ENCODE results near the gene AGGF1. TPM values are rescaled to one million over a fixed set of nuclear protein-coding genes. Genes with fewer than 3 reads are reported as not detected.
"Not testable (repeated sequence)": the region's sequence is repeated elsewhere in the genome, so short reads cannot be mapped to it uniquely, and the experiment has no call there.

The AGGF1 gene
- total RNA-seq, 1 donor from 2014 or later = 18.1 TPM

DNA sequence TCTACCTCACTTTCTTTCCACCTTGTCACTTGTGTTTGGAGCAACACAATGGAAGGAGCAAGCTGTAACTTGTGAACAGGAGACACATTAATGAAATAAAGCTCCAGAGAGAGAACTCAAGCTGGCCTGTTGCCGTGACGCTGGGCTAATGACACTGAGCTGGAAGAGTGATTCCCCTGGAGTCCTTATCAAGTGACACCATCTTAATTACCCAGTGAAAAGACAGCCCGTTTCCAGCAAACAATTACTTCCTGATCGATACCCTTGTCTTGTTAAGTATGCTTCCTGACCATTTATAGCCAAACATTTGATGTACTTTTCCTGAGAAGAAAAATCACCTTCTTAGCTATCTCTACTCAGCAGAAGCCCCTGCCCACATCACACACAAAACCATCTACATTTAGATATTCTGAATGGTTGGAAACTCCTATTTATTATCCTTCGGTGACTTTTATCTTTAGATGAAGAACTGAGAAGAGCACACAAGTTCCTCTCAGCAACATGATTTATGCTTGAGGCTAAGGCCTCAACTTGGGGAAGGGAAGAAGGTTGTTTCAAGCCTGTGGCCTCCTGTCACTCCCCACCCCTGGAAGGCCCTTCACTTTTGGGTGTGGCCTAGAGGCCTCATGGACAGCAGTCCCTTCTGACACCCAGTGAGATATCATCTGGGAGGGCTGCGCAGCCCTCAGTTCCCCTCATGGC is 43.2 kb upstream of the AGGF1 start:
- Mint-ChIP-seq H3K36me3 (ENCODE audit: low read depth, unreplicated experiment) (no peaks in the 10 kb centered on the region), H3K27ac (ENCODE audit: unreplicated experiment) (no peak overlapping the region), H3K4me3 (ENCODE audit: unreplicated experiment) (no peak overlapping the region), H3K9me3 (ENCODE audit: unreplicated experiment) (no peaks in the 10 kb centered on the region), H3K4me1 (ENCODE audit: unreplicated experiment) (peaks cover 7% of the 10 kb centered on the region), H3K27me3 (ENCODE audit: unreplicated experiment) (no peaks in the 10 kb centered on the region)
- TF ChIP-seq, protein P1, sequence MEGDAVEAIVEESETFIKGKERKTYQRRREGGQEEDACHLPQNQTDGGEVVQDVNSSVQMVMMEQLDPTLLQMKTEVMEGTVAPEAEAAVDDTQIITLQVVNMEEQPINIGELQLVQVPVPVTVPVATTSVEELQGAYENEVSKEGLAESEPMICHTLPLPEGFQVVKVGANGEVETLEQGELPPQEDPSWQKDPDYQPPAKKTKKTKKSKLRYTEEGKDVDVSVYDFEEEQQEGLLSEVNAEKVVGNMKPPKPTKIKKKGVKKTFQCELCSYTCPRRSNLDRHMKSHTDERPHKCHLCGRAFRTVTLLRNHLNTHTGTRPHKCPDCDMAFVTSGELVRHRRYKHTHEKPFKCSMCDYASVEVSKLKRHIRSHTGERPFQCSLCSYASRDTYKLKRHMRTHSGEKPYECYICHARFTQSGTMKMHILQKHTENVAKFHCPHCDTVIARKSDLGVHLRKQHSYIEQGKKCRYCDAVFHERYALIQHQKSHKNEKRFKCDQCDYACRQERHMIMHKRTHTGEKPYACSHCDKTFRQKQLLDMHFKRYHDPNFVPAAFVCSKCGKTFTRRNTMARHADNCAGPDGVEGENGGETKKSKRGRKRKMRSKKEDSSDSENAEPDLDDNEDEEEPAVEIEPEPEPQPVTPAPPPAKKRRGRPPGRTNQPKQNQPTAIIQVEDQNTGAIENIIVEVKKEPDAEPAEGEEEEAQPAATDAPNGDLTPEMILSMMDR (IDR thresholded peaks at IDR 0.05; ENCODE audit: unreplicated experiment) = no peak
- no peak for DNase-seq (ENCODE audit: low spot score)

DNA sequence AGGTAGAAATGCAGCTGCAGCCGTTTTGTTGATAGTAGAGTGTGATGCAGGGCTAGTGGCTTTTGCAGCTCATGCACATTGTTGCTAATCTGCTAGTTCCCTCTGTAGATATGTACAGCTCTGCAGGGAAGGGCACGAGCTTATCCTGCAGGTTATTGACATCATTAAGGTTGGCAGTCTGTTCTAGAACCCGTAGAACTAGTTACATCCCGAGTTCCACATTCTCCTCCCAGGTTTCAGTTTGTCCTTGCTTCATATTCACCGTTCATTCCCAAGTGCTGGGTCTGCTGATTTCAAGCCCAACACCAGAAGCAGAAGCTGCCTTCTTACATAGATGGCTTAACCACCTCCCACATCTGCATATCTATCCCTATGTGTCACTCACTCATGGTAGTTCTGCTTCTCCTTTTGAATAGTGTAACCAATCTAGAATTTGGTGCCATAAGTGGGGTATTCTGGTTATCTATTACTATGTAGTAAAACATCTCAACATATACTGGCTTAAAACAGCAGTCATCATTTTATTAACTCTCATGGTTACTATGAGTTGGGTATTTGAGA is 39.2 kb upstream of the AGGF1 start:
- TF ChIP-seq, protein P1 (IDR thresholded peaks at IDR 0.05; ENCODE audit: unreplicated experiment) = no peak
- no peak overlapping the region for H3K4me3 Mint-ChIP-seq (ENCODE audit: unreplicated experiment)
- H3K9me3 Mint-ChIP-seq (ENCODE audit: unreplicated experiment) = no peaks in the 10 kb centered on the region
- H3K27me3 Mint-ChIP-seq (ENCODE audit: unreplicated experiment) = no peaks in the 10 kb centered on the region
- H3K4me1 Mint-ChIP-seq (ENCODE audit: unreplicated experiment) = peaks cover 7% of the 10 kb centered on the region
- DNase-seq (ENCODE audit: low spot score) = no peak
- H3K27ac Mint-ChIP-seq (ENCODE audit: unreplicated experiment) = no peak overlapping the region
- no peaks in the 10 kb centered on the region for H3K36me3 Mint-ChIP-seq (ENCODE audit: low read depth, unreplicated experiment)

DNA sequence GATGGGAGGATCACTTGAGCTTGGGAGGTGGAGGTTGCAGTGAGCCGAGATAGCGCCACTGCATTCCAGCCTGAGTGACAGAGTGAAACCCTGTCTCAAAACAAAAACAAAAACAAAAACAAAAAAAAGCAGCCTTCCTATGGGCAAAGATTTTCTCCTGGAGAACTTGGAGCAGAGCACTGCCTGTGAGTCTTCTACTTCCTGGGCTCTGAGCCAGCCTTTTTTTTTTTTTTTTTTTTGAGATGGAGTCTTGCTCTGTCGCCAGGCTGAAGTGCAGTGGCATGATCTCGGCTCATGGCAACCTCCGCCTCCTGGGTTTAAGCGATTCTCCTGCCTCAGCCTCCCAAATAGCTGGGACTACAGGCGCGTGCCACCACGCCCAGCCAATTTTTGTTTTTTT is 36.8 kb upstream of the AGGF1 start:
- not testable (repeated sequence) for H3K4me3 Mint-ChIP-seq (ENCODE audit: unreplicated experiment); H3K9me3 Mint-ChIP-seq (ENCODE audit: unreplicated experiment); DNase-seq (ENCODE audit: low spot score); H3K4me1 Mint-ChIP-seq (ENCODE audit: unreplicated experiment); H3K36me3 Mint-ChIP-seq (ENCODE audit: low read depth, unreplicated experiment); H3K27me3 Mint-ChIP-seq (ENCODE audit: unreplicated experiment); H3K27ac Mint-ChIP-seq (ENCODE audit: unreplicated experiment)

DNA sequence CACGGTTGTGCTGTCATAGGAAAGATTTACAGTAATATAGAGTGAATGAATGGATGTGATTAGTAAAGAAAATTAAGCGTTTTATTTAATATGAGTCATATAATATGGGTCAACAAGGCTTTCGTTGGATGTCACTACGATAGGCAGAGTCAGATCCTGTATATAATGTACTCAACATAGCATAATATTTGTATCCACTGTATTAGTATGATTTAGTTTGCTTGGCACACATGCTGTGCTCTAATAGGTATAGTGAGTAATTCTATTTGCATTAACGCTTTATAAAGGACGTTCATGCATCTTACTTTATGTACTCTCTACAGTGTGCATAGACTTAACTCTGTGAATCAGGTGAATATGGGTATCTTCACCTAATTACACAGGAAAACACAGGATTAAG is 35.9 kb upstream of the AGGF1 start:
- H3K27ac Mint-ChIP-seq (ENCODE audit: unreplicated experiment) = no peak overlapping the region
- no peaks in the 10 kb centered on the region for H3K27me3 Mint-ChIP-seq (ENCODE audit: unreplicated experiment)
- H3K4me1 Mint-ChIP-seq (ENCODE audit: unreplicated experiment) = no peaks in the 10 kb centered on the region

DNA sequence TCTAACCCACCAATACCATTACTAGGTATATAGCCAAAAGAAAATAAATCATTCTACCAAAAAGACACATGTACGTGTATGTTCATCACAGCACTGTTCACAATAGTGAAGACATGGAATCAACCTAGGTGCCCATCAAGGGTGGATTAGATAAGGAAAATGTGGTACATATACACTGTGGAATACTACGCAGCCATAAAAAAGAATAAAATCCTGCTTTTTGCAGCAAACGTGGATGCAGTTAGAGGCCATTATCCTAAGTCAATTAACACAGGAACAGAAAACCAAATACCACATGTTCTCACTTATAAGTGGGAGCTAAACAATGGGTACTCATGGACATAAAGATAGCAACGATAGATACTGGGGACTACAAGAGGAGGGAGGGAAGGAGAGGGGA is 32.0 kb upstream of the AGGF1 start:
- not testable (repeated sequence) for H3K27me3 Mint-ChIP-seq (ENCODE audit: unreplicated experiment); H3K36me3 Mint-ChIP-seq (ENCODE audit: low read depth, unreplicated experiment); DNase-seq (ENCODE audit: low spot score); H3K27ac Mint-ChIP-seq (ENCODE audit: unreplicated experiment); H3K4me3 Mint-ChIP-seq (ENCODE audit: unreplicated experiment); H3K4me1 Mint-ChIP-seq (ENCODE audit: unreplicated experiment); H3K9me3 Mint-ChIP-seq (ENCODE audit: unreplicated experiment)

More for the DNA sequence above, 35.9 kb upstream of the AGGF1 start:
- Mint-ChIP-seq H3K36me3 (ENCODE audit: low read depth, unreplicated experiment) (no peaks in the 10 kb centered on the region), H3K4me3 (ENCODE audit: unreplicated experiment) (no peak overlapping the region), H3K9me3 (ENCODE audit: unreplicated experiment) (no peaks in the 10 kb centered on the region)
- no peak for DNase-seq (ENCODE audit: low spot score)
- TF ChIP-seq, protein P1 (IDR thresholded peaks at IDR 0.05; ENCODE audit: unreplicated experiment) = no peak

DNA sequence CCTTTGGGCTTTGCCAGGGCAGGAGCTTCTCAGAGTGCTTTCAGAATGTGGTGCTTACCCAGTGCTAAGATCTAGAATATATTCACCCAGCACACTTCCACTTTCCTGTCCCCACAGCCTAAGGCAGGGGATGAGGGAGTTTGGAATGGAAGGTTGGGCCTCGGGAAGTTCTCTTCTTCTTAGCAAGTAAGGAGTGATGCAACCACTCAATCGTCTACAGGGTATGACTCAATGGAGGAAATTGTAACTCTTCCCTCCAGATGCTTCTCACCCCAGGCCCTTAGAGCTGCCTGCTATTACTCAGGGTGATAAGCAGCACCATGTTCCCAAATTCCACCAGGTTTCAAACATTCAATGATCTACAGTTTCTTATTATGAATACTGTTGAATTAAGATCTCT is 30.8 kb upstream of the AGGF1 start:
- Mint-ChIP-seq H3K9me3 (ENCODE audit: unreplicated experiment) (no peaks in the 10 kb centered on the region), H3K27ac (ENCODE audit: unreplicated experiment) (no peak overlapping the region), H3K36me3 (ENCODE audit: low read depth, unreplicated experiment) (no peaks in the 10 kb centered on the region), H3K27me3 (ENCODE audit: unreplicated experiment) (no peaks in the 10 kb centered on the region), H3K4me3 (ENCODE audit: unreplicated experiment) (no peak overlapping the region), H3K4me1 (ENCODE audit: unreplicated experiment) (no peaks in the 10 kb centered on the region)
- TF ChIP-seq, protein P1 (IDR thresholded peaks at IDR 0.05; ENCODE audit: unreplicated experiment) = no peak
- no peak for DNase-seq (ENCODE audit: low spot score)

All from endothelial cell (in vitro differentiated cells).